Measurements from ENCODE around the gene MOSPD3.

The MOSPD3 gene

DNA sequence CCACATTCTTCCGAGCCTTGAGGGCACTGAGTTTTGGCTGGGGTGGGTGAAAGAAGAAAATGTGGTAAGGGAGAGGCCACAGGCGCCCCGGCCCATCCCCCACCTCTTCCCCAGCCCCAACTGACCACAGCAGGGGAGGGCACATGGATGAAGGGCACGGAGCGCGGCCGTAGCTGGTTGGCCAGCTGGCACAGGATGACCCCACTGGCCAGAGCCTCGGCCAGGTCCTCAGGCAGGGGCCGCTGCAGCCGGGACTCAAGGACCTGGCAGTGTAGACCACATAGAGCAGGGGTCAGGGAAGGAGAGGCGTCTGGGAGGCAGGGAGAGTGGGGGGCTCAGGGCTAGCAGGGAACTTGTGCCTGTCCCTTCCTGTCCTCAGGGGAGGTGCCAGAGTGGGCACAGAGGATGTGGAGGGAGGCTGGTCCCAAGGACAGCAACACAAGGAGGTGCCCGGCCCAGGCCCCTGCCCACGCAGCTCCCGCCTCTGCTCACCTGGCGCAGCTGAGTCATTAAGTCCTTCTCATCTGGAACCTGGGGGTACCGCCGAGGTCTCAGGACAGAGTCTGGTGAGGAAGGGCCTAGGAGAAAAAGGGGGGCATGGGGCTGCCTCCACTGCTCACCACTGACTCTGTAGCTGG is 36.5 kb upstream of the MOSPD3 start:
- no peak for DNase-seq (ENCODE audit: low spot score)

DNA sequence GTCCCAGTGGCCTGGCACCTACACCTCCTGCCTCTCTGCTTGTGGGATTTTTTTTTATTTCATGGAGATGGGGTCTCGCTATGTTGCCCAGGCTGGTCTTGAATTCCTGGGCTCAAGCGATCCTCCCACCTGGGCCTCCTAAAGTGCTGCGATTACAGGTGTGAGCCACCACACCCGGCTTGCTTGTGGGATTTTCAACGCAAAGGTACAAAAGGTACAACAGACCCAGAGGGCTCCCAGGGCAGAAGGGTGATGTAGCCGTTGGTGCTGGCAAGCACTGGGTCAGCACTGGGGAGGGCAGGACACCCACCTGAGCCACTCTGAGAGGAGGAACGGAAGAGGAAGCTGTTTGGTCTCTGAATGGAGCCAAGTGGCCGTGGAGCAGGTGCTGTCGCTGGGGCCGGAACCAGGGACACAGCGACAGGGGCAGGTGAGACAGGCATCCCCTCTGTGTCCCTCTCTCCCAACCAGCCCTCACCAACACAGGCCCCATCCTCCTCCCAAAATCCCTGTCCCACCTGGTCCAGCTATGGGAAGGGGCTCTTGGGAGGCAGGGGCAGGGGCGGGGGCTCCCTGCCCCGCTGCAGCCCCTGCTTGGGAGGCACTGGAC is 35.9 kb upstream of the MOSPD3 start:
- no peak for DNase-seq (ENCODE audit: low spot score)

DNA sequence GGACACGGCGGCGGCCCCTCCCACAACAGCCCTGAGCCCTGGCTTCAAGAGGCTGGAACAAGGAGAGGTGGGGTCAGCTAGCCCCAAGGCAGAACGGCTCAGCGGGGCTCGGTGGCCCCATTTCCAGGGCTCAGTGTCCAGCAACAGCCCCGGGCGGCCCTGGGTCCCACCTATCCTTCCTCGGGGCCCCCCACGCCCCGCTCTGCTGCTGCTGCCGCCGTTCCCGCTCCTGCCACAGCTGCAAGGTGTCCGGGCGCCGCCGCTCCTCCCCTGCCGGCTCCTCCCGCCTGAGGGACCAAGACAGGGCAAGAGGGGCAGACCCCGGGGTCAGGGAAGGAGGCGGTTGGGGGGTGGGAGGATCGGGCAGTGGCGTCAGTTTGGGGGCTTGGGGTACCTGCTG is 35.2 kb upstream of the MOSPD3 start:
- no peak for DNase-seq (ENCODE audit: low spot score)

DNA sequence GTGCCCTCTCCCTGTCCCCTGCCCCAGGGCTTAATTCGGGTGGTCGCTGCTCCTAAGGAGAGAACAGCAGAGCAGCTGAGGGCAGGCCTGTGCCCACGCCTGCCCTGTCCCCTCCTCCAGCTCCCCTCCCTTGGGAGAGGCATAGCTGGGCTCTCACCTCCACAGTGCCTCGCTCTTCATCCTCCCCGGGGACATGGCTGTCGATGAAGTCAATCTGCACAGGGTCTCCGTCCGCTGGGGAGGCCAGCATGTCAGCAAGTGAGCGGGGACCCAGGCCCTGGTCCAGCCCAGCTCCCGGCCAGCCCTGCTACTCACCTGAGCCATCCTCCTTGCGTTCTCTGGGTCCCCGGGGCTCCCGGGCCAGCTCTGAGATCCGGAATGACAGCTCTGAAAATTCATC is 34.8 kb upstream of the MOSPD3 start:
- no peak for DNase-seq (ENCODE audit: low spot score)

DNA sequence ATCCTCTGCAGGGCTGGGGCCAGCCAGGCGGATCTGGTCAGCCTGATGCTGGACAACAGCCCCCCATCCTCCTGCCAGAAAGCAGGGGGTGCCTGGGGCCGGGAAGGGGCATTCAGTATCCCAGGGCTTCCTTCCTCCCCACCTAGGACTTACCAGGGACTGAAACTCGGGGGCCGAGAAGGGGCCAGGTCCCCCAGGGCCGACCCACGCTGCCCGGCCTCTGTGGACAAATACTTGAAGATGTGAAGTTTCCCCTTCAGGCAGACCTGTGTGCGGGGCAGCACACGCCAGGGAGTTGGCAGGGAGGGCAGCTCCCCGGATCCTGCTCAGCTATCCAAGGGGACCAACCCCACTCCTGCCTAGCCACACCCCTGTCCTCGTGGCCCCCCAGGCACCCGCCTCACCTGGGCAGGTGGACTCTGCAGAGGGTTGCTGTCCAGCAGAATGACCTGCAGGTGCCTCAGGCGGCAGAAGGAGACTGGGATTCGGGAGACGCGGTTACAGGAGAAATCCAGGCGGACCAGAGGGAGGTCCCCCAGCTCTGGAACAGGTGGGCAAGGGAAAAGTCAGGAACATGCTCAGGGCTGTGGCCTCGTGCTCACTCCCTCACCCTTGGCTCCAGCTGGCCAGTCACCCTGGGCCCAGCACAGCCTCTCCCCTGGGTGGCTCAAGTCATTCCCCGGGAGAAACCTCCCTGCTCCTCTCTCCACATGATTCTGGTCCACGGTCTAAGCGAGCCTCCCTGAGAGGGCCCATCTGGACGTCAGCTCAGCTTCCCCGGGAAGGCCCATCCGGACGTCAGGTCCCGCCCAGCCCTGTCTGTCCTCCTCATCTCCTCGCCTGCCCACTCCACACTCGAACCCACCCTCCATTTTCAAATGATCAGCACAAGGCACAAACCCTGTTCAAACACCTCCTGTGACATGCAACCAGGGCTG is 33.8 kb upstream of the MOSPD3 start:
- no peak for DNase-seq (ENCODE audit: low spot score)

DNA sequence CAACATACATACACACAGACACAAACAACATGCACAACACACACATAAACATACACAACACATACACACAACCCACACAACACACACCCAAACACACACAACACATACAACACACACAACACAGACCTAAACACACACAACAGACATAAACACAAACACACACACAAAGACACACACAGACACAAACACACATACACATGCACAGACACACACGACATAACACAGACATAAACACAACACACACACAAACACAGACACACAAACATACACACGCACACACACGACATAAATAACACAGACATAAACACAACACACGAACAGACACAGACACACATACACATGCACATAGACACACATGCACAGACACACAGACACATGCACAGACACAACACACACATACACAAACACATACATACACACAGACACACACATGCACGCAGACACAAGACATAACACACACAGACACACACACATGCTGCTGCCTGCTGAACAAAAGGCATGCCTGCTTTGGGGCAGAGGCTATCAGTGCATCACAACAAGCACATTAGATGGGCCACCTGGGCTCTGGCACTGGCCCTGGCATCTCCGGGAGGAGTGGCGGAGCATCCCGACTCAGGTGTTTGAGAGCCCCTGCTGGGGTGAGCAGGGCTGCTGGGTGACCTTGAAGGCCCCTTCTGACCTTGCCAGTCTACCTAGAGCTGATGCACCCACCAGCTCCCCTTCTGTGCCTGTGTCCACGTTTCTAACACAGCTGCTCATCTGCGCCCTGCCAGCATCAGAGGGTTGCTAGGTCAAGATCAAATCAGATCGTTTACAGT is 31.7 kb upstream of the MOSPD3 start:
- no peak for DNase-seq (ENCODE audit: low spot score)

DNA sequence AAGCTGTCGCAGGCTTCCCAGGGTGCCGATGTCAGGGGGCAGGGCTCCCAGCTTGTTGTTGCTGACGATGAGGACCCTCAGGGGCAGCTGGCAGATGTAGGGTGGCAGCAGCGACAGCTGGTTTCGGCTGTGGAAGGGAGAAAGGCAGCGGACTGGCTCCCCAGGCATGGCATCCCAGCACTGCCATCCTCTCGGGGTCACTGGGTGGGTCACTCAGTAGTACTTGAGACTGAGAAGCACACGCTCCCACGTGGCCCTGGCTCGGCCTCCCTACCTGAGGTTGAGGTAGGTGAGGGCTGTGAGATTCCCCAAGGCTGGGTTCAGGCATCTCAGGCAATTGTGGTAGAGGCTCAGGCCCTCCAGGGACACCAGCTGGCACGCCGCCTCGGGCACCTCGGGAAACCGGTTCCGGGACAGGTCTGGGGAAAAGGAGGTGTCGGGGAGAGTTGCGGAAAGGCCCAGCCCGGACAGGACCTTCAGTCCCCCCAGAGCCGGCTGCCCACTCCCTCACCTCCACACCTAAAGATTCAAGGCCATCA is 30.2 kb upstream of the MOSPD3 start:
- no peak for DNase-seq (ENCODE audit: low spot score)

DNA sequence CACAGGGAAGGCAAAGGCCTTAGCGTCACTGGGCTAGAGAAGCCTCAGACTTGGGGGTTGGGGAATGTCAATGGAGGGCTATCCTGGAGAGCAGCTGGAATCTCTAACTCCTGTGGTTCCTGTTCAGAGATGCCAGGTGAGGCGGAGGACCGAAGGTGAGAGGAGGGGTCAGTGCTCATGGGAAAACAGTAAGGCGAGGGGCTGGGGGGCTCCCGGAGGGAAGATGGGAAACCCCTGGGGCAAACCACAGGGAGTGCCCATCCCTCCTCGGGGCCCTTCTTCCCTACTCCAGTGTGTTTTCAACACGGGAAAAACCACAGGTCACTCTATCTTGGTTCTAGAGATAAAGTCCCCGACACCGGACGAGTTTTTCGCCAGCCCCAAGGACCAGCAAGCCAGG is 29.7 kb upstream of the MOSPD3 start:
- no peak for DNase-seq (ENCODE audit: low spot score)

DNA sequence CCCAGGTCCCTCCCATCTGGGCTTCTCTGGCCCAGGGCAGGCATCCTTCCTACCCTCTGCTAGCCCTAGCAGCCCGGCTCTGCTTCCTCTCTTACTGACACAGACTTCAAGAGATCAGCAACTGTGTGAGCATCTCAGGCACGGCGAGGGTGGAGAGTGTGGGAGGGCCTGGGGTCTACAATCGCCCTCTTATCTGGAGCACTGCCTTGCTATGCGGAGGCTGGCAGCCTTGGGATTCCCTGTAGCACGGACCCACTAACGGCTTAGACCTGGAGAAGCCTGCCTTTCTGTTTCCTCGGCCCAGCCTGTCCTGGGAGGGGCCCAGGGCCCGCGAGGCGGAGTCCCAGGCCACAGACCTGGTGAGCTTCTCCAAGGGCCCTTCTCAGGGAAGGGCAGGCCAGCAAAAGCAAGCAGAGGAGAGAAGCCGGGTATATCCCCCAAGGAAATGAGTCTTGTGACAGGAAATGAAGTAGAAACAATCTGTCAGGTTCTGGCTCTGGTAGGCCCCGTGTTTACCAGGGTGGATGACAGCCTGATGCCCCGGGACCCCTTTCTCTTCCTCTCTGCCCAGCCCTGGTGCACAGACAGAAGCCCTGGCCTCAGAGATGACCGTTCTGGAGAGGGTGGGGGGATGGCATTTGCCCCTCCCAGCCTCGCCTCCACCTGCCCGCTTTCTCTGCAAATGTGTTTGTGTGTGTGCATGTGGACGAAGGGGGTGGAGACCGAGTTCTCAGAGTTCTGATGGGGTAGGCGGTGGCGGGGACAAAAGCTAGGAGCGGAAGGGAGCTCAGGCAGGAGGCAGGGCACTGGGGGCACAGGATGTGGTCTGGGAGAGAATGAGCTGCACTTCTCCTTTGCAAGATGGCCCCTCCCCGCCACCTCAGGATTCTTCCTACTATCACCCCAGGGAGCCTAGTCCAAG is 28.9 kb upstream of the MOSPD3 start:
- peak; percentile 42 for DNase-seq (ENCODE audit: low spot score)

DNA sequence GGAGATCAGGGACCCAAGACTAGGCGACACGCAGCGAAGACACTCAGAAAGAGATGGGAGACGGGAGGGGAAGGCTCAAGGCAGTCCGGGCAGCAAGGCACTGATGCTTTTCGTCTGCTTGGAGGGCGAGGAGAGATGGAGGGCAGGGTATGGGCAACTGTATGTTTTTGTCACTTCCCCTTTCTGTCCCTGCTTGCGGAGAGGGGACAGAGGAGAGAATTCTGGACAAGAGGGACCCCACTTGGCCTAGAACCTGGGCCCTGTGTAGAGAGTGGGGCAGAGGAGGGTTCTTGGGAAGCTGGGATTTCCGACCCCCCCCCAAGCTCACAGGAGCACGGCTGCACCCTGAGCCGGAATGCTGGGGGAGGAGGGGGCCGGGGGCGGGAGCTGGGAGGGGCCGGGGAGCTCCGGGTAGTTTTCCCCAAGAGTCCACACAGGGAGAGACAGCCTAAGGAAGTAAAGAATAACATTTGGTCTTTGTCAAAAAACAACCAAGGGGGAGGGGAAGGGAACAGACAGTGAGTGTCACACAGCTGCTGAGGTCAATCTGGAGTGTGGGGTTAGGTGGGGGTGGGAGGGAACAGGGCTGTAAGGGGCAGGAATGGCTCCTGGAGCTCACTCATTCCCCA is 28.2 kb upstream of the MOSPD3 start:
- DNase-seq (ENCODE audit: low spot score), result no peak

DNA sequence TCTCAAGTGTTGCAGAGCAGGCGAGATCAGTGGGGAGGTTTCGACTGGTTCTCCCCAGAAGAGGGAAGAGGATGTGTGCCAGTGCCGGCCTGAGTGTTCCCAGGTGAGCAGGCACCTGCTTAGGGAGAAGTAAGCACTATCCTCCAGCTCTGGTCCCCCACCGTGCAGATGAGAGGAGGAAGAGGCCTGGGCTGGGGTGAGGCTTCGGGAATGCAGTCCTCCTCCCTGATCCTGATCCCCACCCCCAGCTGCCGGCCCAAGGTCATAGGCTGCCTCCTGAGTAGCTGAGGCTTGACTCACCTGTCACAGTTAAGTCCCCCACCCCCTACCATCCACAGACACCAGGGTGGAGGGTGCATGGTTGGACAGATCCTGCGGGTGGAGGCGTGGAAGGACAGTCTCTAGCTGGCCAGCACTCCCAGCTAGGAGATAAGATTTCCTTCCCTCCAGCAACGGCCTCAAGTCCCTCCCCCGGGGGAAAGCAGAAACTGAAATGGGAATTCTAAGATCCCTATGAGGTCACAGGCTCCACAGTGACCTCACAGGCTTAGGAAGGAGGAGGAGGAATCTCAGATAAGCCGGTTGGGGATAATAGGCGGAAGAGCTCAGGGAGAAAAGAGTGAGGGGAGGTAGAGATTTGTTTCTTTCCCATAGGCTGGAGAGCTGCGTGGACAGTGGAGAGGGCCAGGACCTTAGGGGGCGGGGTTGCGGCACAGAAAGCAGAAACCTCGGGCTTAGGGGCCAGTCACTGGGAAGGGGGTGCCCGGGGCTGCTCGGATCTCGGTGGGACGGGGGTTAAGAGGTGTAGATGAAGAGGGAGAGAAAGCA is 27.4 kb upstream of the MOSPD3 start:
- peak; percentile 86 for DNase-seq (ENCODE audit: low spot score)

DNA sequence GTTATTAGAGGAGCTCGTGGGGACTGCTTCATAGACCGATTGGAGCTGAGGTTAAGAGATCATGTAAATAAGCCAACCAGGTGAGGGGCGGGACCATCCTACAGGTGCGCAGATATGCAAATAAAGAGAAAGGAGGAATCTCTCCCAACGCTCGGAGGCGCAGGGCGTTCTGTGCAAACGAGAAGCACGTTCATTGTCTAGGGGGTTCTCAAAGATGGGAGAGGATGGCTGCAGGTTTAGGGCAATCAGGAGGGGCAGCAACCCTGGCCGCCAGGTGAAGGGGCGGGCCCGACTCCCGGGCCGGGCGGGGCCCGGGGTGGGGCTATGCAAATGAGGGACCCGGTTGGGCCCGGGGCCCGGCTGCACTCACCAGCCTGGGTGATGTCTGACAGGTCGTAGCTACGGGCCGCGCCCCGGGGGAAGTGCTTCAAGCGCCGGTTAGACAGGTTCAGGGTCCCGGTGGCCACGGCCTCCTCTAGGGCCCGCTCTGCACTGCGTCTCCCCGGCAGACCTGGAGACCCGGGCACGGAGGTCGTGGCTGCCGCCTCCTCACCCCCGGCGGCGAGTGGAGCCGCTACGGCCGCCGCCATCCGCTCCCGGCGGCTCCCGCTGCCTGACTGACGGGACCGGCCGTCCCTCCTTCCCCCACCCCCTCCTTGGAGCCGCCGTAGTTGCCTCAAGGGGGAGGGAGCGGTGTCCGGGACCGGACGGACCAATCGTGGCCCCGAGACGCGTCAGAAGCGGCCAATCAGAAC is 26.7 kb upstream of the MOSPD3 start, which contains the start of gene LRCH4:
TSS of gene LRCH4 (minus strand) at position 619 of the 755 bp plus-strand sequence. CDS start at position 590, 29 bp downstream.
- DNase-seq (ENCODE audit: low spot score), result peak; percentile 56

DNA sequence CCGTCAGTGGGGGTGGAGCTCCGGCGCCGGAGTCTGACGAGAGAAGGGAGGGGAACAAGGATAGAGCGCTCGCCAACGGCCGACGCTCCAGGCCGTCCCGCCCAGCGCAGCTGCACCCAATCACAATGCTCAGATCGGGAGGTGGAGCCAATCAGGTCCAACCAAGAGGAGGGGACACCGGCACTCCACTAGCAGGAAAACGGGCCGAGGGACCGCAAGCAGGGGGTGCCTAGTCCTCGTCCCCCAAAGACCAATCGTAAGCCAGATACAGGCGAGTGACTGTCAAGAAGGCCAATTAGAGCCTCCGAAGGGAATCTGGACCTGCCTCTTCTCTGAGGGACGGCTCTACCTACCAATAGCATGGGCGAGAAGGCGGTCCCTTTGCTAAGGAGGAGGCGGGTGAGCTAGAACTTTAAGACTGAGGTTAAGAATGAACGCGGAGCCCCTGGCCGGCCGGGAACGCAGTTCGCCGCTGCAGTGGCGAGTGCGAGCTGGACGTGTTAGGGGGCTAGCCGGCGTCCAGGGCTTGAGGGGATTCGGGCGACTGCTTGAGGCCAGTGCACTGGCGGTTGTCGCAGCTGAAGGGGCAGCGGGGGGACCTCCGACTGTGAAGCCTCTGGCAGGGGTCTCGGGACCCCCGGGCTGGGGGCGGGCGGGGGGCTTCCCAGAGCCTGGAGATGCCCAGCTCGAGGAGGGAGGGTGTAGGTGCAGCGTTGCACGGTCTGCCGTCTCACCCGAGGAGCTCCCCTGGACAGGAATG is 25.9 kb upstream of the MOSPD3 start, which contains the start of gene FBXO24:
TSS of gene FBXO24 (plus strand) at position 63 of the 760 bp plus-strand sequence. CDS start at position 361, 298 bp downstream.
- DNase-seq (ENCODE audit: low spot score), result peak; percentile 100

DNA sequence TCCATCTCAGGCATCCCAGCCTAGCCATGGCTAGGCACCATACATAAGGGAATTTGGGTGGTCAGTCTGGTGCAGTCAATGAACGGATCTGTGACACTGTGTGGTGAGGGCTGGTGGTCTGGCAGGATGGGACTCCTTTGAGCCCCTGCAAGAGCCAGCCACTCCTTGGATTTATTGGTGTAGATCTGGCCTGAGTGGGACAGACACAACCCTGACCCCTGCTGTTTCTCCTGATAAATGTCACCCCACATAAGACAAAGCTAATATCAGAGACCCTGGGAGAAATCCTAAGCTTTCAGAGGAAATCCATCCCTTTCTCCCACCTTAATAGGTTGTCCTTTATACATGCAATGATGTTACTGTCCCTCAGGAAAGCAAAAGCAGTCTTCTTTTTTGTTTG is 23.9 kb upstream of the MOSPD3 start:
- peak; percentile 25 for DNase-seq (ENCODE audit: low spot score)

DNA sequence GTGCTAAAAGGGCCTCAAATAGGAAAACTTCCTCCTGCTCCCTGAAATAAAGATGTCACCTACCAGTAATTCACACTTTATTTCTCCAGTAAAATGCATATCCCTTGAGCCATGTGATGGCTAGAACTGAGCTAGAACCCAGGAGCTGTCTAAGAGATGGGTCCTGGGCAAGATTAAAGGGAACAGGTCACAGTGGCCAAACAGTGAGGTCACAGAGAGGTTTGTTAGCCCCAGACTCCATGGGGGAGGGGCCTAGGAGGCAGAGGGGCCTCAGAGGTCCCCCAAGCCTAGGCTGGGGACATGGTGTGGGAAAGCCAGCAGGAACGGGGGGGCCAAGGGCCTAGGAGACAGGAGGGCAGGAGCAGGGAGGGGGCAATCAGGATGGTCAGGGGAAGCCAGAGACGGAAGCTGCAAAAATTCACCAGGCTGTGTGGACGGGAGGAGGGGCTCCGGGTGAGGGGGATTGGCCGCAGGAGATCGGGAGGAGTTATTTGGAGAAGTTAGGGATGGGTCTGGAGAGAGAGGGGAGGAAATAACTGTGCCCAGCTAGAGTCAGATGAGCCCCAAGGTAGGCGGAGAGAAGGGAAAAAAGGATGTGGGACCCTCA is 22.9 kb upstream of the MOSPD3 start:
- no peak for DNase-seq (ENCODE audit: low spot score)

DNA sequence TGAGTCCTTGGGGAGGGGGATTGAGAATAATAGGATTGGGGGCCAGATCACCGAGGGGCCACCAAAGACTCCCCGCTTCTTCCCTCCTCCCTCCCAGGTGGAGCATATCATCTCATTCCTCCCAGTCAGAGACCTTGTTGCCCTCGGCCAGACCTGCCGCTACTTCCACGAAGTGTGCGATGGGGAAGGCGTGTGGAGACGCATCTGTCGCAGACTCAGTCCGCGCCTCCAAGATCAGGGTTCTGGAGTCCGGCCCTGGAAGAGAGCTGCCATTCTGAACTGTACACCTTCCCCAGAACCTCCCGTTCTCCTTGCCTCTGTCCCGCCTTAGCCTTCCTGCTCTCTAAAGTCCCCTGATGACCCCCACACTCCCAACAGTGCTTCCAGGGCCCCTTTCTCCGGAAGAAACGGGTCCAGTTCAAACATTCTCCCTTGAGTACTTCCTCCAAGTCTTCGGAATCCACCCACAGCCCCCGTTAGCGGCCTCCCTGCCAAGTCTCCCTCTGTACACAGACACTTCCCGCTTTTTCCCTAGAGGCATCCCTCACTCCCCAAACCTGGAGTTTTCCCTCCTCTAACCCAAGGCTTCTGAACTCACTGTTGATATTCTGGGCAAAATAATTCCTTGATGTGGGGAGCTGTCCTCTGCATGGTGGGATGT is 22.1 kb upstream of the MOSPD3 start:
- DNase-seq (ENCODE audit: low spot score), result no peak

DNA sequence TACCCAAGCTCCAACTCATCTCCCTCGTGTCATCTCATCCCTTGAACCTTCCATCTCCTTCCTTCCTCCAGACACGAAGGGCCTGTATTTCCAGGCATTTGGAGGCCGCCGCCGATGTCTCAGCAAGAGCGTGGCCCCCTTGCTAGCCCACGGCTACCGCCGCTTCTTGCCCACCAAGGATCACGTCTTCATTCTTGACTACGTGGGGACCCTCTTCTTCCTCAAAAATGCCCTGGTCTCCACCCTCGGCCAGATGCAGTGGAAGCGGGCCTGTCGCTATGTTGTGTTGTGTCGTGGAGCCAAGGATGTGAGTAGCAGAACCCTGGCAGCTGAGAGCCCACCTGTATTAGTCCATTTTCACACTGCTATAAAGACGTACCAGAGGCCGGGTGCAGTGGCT is 20.7 kb upstream of the MOSPD3 start:
- DNase-seq (ENCODE audit: low spot score), result no peak

All from kidney tubule cell (primary cell).